Brain microvascular endothelial cell (primary cell): ENCODE data around the gene GPR146.

Experiments
- DNase-seq: peaks from one replicate; pipeline ENCODE4 v3.0.0-alpha.2; 2020
- H3K27ac ChIP-seq: fragments of 250-450 bp; sonication (Bioruptor Pico); 2 replicates; pipeline ENCODE4 v1.5.1; 2020; ENCODE audit warnings: mild to moderate bottlenecking, moderate library complexity
- H3K27me3 ChIP-seq: fragments of 250-450 bp; sonication (Bioruptor Pico); replicated peaks from 2 replicates; pipeline ENCODE4 v1.5.1; 2020; ENCODE audit warnings: mild to moderate bottlenecking
- H3K36me3 ChIP-seq: fragments of 250-450 bp; sonication (Bioruptor Pico); replicated peaks from 2 replicates; pipeline ENCODE4 v1.5.1; 2020; ENCODE audit warnings: mild to moderate bottlenecking
- H3K4me3 ChIP-seq: 2 replicates; pipeline ENCODE4 v1.5.1; 2011; ENCODE audit warnings: low read depth, mild to moderate bottlenecking, control low read depth, low read length, moderate library complexity
- in situ Hi-C: cut with HindIII; loops from 2 replicates; pipeline ENCODE4 v1.10.0; 2017; ENCODE audit warnings: low sequenced_read_pairs, low pct_ligation_motif_present
- TF ChIP-seq, protein P1 (sequence below): IDR thresholded peaks from 2 replicates; pipeline ENCODE4 v1.5.1; 2011; ENCODE audit warnings: low read depth, mild to moderate bottlenecking, moderate library complexity, low read length, control low read depth, inconsistent platforms; ENCODE audit errors: missing control alignments

The GPR146 gene

DNA sequence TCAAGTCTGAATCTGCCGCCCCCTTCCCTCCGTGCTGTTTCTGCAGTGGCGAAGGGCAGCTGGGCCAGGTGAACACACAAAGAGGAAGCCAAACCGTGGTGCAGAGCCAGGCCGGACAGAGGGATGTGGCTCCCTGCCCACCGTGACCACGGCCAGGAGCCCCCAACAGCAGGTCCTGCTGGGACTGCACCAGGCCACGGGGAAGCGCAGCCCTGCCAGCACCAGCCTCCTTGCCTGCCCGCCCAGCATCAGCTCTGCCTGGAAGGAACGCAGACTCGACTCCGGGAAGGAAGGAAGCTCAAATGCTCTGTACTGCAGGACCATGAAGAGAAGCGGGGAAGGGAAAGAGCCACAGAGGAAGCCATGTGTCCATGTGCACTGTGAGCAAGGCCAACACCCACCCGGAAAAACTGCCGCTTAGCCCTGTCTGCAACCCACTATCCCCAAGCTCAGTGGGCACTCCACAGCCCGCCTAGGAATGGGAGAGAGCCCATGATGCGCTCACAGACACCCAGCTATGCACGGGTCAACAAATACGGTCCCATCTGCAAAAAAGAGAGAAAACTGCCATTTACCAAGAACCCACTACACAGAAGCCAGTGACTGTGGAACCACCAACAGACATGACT, 62.6 kb downstream of the GPR146 start:
- TF ChIP-seq, protein P1, sequence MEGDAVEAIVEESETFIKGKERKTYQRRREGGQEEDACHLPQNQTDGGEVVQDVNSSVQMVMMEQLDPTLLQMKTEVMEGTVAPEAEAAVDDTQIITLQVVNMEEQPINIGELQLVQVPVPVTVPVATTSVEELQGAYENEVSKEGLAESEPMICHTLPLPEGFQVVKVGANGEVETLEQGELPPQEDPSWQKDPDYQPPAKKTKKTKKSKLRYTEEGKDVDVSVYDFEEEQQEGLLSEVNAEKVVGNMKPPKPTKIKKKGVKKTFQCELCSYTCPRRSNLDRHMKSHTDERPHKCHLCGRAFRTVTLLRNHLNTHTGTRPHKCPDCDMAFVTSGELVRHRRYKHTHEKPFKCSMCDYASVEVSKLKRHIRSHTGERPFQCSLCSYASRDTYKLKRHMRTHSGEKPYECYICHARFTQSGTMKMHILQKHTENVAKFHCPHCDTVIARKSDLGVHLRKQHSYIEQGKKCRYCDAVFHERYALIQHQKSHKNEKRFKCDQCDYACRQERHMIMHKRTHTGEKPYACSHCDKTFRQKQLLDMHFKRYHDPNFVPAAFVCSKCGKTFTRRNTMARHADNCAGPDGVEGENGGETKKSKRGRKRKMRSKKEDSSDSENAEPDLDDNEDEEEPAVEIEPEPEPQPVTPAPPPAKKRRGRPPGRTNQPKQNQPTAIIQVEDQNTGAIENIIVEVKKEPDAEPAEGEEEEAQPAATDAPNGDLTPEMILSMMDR, result no peak
- H3K36me3 ChIP-seq, result no peaks in the 10 kb centered on the region
- H3K4me3 ChIP-seq, result no peak overlapping the region
- no peak for DNase-seq
- no peaks in the 10 kb centered on the region for H3K27me3 ChIP-seq
- no peak overlapping the region for H3K27ac ChIP-seq
- in situ Hi-C loops, result no loop called here

DNA sequence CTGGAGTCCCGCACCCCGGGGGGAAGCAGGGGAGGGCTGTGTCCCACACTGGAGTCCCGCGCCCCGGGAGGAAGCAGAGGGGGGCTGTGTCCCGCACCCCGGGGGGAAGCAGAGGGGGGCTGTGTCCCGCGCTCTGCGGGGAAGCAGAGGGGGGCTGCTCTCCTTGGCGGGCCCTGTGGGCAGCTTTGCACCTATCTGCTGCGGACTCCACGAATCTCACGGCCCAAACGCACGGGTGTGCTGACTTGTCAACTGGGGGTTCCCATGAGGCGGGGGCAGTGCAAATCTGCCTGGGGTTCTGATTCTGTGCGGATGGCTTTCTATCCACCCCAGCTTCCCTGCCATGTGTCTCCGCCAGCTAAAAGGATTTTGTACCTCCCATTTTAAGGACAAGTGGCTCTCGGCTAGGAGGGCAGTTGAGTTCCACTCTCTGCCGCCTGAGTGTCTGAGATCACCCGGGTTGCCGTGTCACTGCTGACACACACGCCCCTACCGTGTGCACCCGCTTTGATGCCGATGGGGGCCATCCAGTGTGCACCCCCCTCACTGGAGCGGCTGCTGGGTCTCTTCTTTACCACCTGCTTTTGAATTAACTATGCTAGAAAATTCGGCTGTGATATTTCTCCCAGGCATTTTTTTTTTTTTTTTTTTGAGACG, 64.0 kb downstream of the GPR146 start:
- H3K27ac ChIP-seq, result no peak overlapping the region
- DNase-seq, result no peak
- TF ChIP-seq, protein P1, result no peak
- in situ Hi-C loops, result no loop called here
- peaks cover 2% of the 10 kb centered on the region for H3K36me3 ChIP-seq
- H3K27me3 ChIP-seq, result no peaks in the 10 kb centered on the region
- H3K4me3 ChIP-seq, result no peak overlapping the region
